GM12864 (cell line): ENCODE results near the gene EEFSEC.

Experiments
- DNase-seq: peaks from one replicate; pipeline ENCODE4 v3.0.0-alpha.2; 2011; ENCODE audit warnings: low read depth
- H3K4me3 ChIP-seq: 2 replicates; pipeline ENCODE4 v1.5.1; 2011; ENCODE audit warnings: mild to moderate bottlenecking, low read depth, low read length, control low read depth
- CTCF ChIP-seq: IDR thresholded peaks from 2 replicates; pipeline ENCODE4 v1.5.1; 2011; ENCODE audit warnings: low read depth, mild to moderate bottlenecking, moderate library complexity, low read length, control low read depth, inconsistent platforms; ENCODE audit errors: missing control alignments

EEFSEC gene

DNA sequence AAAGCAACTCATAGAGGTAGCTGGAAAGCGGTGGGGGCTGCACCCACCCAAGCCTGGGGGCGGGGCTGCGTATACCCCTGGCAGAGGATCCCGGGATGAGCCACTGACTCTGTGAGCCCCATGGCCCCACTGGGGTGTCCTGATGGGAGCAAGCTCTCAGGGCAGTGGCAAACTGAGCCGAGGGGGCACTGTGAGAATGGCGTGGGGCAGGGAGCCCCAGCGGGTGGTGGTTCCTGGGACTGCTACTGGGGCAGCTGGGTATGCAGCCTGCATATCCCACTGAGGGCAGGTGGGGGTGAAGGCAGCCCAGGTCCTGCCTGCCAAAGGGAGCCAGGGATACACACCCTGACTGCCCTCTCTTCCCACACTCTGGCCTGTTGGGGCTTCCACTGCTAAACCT is 254.0 kb downstream of the EEFSEC start:
- TF ChIP-seq CTCF = no peak
- H3K4me3 ChIP-seq = no peak overlapping the region
- no peak for DNase-seq

- no peak for TF ChIP-seq CTCF
- DNase-seq = no peak
- no peak overlapping the region for H3K4me3 ChIP-seq
Measured at GRCh38 chr3:128408012-128408692, 254.9 kb downstream of the EEFSEC start.

DNA sequence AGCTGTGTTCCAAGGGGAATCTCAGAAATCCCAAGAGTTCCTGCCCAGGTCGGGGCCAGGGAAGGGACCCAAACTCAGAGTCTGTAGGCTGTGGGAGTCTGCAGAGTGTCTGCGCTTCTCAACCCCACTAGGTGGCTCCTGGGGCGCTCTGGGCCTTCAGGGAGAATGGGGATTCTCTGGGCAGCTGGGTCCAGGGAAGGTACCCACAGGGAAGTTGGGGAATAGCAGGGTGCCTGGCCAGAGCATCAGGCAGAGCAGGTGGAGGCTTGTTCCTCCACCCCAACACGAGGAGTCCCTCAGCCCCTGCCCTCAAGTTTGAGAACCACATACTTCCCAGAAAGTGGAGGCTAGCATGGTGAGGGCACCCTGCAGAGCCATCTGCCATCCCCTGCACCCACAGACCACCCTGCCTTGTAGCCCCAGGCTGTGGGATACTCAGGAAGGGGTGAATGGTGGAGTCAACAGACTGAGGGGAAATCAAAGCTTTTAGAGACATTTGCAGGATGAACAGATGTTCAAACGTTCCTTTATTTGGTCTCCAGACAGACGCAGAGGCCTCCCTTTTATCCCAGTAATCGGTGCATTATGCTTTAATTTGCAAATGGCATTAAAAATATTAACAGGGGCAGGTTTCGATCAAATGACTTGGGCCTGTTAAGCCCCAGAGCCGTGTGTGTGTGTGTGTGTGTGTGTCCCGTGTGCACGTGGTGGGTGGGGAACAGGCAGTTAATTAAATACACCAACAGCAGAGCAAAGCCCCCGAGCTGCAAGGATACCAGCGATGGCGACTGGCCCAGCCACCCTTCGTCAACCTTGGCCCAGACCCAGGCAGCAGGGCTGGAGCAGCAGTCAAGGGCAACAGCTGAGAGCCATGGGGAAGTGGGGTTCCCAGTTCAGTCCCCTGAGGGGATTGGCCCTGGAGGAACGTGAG is 255.7 kb downstream of the EEFSEC start:
- TF ChIP-seq CTCF = no peak
- DNase-seq = no peak
- no peak overlapping the region for H3K4me3 ChIP-seq

DNA sequence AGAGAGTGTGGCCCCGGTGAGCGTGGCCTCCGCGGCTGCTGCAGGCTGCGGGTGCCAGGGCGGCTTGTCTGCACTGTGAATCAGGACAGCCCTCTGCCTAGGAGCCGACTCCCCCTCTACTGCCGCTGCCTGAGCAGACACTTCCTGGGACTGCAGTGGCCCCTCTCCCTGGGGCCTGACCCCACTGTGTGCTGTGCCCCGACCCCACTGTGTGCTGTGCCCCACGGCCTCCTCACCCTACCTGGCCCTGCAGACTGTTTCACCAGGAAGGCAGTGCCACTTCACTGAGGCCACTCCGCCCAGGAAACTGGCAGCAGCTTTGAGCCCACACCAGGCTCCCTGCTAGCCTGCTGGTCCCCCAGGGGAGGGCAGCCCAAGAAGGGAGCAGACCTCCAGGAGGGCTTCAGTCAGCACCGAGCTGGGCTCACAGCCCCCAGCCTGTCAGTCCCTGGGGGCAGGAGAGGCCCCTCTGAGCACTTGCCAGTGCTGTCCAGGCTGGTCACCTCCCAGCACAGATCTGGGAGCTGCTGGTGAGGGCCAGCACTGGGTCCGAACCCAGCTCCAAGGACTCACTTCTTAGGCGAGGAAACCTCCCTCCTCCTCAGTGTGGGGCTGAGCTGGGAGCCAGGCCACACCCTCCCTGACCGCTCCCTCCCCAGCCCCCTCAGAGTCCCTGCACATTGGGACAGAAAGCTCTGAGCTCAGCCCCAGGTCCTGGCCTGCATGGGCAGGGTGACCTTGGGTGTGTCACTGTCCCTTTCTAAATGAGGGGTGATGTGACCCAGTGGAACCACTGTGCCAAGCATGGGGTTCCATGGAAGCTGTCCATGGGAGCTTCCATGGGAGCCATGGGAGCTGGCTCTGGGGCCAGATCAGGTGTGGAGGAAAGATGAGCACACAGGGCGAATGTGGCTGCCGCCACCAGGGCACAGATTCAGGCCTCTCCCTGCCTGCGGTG is 256.6 kb downstream of the EEFSEC start:
- no peak for TF ChIP-seq CTCF
- H3K4me3 ChIP-seq = no peak overlapping the region
- no peak for DNase-seq

DNA sequence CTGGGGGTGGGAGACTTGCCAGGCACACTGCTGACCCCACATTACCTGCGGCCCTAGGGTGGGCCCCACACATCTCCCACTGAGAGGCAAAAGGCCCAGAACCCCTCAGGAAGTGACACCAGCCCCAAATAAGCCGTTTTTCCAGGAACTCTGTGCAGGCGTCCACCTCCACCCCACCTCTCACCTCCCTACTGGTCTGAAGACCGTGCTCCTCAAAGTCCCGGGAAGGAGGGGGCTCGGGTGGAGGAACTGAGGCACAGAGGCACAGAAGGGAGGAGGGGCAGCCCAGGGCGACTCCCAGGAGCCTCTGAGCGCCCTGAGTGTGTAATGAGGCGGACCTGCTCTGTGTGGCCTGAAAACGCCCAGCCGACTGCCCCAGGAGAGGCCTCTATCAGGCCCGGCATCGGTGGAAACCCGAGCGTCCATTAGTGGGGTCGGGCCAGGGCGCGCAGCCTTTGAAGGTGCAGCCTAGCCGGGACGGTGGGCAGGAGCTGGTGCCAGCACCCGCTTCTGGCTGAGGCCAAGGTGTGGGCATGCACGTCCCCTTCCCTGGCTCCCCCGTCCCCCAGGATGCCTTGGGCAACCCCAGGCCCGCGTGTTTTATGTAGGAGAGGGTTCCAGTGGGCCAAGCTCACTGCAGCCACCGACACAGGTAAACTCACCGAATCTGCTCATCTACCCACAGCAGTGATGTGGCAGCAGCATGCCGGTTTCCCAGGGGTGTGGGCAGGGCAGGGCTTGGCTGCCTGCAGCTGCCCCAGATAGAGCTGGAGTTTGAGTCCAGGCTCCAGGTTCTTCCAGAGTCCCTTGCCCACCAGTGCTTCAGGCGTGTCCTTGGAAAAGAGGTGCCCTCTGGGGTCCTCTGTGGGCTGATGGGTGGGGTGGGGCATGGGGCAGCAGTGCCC is 257.6 kb downstream of the EEFSEC start:
- no peak for TF ChIP-seq CTCF
- no peak for DNase-seq
- H3K4me3 ChIP-seq = no peak overlapping the region
